Astrocyte (in vitro differentiated cells and primary cell): Measurements from ENCODE around the gene TRIM50. TPM values are rescaled to one million over a fixed set of nuclear protein-coding genes. Genes with fewer than 3 reads are reported as not detected.
"Not testable (repeated sequence)": the region's sequence is repeated elsewhere in the genome, so short reads cannot be mapped to it uniquely, and the experiment has no call there.

Experiments
- DNase-seq: peaks from one replicate; pipeline ENCODE4 v3.0.0-alpha.2; 2010; ENCODE audit warnings: low read depth
- FAIRE-seq: peaks from 2 replicates; lab custom pipeline; 2011; peaks lifted over from hg19 to GRCh38; lab: Jason Lieb, UNC
- H2AFZ ChIP-seq: 2 replicates; pipeline ENCODE4 v1.6.0; 2012; ENCODE audit warnings: low read depth, low read length, inconsistent platforms
- H3K27ac ChIP-seq: 2 replicates; pipeline ENCODE4 v1.5.1; 2011; ENCODE audit warnings: low read depth, low read length, inconsistent platforms
- H3K27me3 ChIP-seq: 2 replicates; pipeline ENCODE4 v1.6.0; 2011; ENCODE audit warnings: low read length, inconsistent platforms; ENCODE audit not compliant: insufficient read depth
- H3K36me3 ChIP-seq: 2 replicates; pipeline ENCODE4 v1.5.1; 2011; ENCODE audit warnings: low read length, inconsistent platforms; ENCODE audit not compliant: insufficient read depth
- H3K4me1 ChIP-seq: 2 replicates; pipeline ENCODE4 v1.5.1; 2011; ENCODE audit warnings: low read length, inconsistent platforms; ENCODE audit not compliant: insufficient read depth
- H3K4me2 ChIP-seq: 2 replicates; pipeline ENCODE4 v1.6.0; 2012; ENCODE audit warnings: low read length, inconsistent platforms
- H3K4me3 ChIP-seq: 2 replicates; pipeline ENCODE4 v1.5.1; 2011; ENCODE audit warnings: low read depth, mild to moderate bottlenecking, low read length, inconsistent platforms; ENCODE audit not compliant: insufficient read depth
- H3K79me2 ChIP-seq: 2 replicates; pipeline ENCODE4 v1.6.0; 2012; ENCODE audit warnings: mild to moderate bottlenecking, low read length, inconsistent platforms; ENCODE audit not compliant: insufficient read depth
- H3K9ac ChIP-seq: 2 replicates; pipeline ENCODE4 v1.6.0; 2012; ENCODE audit warnings: mild to moderate bottlenecking, low read length, inconsistent platforms
- H3K9me3 ChIP-seq: 2 replicates; pipeline ENCODE4 v1.5.1; 2012; ENCODE audit warnings: low read depth, mild to moderate bottlenecking, low read length, inconsistent platforms; ENCODE audit not compliant: insufficient read depth
- H4K20me1 ChIP-seq: 2 replicates; pipeline ENCODE4 v1.6.0; 2012; ENCODE audit warnings: low read length, inconsistent platforms; ENCODE audit not compliant: insufficient read depth
- H3K27ac Mint-ChIP-seq: one replicate; pipeline ENCODE4 v1.8.0; 2021; ENCODE audit warnings: mild to moderate bottlenecking, mixed read lengths; ENCODE audit not compliant: unreplicated experiment
- H3K27me3 Mint-ChIP-seq: one replicate; pipeline ENCODE4 v1.8.0; 2021; ENCODE audit warnings: low read depth, mixed read lengths; ENCODE audit not compliant: unreplicated experiment
- H3K36me3 Mint-ChIP-seq: one replicate; pipeline ENCODE4 v1.8.0; 2021; ENCODE audit warnings: low read depth, mixed read lengths; ENCODE audit not compliant: unreplicated experiment
- H3K4me1 Mint-ChIP-seq: one replicate; pipeline ENCODE4 v1.8.0; 2021; ENCODE audit warnings: low read depth, mixed read lengths; ENCODE audit not compliant: unreplicated experiment
- H3K4me3 Mint-ChIP-seq: one replicate; pipeline ENCODE4 v1.8.0; 2021; ENCODE audit warnings: mild to moderate bottlenecking, moderate library complexity, mixed read lengths; ENCODE audit not compliant: unreplicated experiment
- H3K9me3 Mint-ChIP-seq: one replicate; pipeline ENCODE4 v1.8.0; 2021; ENCODE audit warnings: mild to moderate bottlenecking, mixed read lengths; ENCODE audit not compliant: unreplicated experiment
- EZH2 ChIP-seq: IDR thresholded peaks from 2 replicates; pipeline ENCODE4 v1.6.1; 2012; ENCODE audit warnings: mild to moderate bottlenecking, low read length, inconsistent platforms; ENCODE audit not compliant: insufficient read depth
- total RNA-seq: library from RNA; stranded (reverse); gene quantifications from 2 replicates; pipeline ENCODE4 v1.2.1, GENCODE V29; 2021
- TF ChIP-seq, protein P1 (sequence below): IDR thresholded peaks from 2 replicates; pipeline ENCODE4 v1.5.1; 2011; ENCODE audit warnings: low read depth, mild to moderate bottlenecking, inconsistent platforms, low read length, moderate library complexity; ENCODE audit not compliant: insufficient read depth

The TRIM50 gene
- total RNA-seq, 1 donor from 2014 or later = not detected

DNA sequence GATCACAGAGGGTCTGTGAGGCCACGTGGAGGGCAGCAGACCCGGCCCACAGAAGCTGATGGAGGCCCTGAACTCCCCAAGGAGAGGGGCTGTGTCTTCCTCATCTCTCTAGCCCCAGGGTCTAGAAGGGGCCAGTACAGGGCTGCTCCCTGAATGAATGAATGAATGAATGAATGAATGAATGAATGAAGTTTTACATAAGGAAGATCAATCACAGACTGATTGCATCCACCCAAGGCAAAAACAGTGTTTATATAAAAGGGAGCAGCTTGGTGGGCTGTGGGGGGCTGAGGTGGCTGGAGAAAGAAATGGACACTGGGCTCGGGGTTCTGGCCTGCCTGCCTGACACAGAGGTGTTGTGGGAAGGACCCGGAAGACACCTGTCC is 14.4 kb downstream of the TRIM50 start:
- FAIRE-seq (no peak), DNase-seq (no peak)
- Histone ChIP-seq H3K4me1 (peaks cover 3% of the 10 kb centered on the region), H3K4me2 (no peak overlapping the region), H3K4me3 (no peak overlapping the region), H2AFZ (no peak overlapping the region), H3K36me3 (no peaks in the 10 kb centered on the region), H4K20me1 (no peaks in the 10 kb centered on the region), H3K9ac (no peak overlapping the region), H3K79me2 (no peaks in the 10 kb centered on the region), H3K9me3 (no peaks in the 10 kb centered on the region), H3K27ac (no peak overlapping the region), H3K27me3 (peaks cover 2% of the 10 kb centered on the region)
- H3K4me1 Mint-ChIP-seq = peaks cover 4% of the 10 kb centered on the region
- H3K36me3 Mint-ChIP-seq = no peaks in the 10 kb centered on the region
- TF ChIP-seq EZH2 = no peak
- TF ChIP-seq, protein P1, sequence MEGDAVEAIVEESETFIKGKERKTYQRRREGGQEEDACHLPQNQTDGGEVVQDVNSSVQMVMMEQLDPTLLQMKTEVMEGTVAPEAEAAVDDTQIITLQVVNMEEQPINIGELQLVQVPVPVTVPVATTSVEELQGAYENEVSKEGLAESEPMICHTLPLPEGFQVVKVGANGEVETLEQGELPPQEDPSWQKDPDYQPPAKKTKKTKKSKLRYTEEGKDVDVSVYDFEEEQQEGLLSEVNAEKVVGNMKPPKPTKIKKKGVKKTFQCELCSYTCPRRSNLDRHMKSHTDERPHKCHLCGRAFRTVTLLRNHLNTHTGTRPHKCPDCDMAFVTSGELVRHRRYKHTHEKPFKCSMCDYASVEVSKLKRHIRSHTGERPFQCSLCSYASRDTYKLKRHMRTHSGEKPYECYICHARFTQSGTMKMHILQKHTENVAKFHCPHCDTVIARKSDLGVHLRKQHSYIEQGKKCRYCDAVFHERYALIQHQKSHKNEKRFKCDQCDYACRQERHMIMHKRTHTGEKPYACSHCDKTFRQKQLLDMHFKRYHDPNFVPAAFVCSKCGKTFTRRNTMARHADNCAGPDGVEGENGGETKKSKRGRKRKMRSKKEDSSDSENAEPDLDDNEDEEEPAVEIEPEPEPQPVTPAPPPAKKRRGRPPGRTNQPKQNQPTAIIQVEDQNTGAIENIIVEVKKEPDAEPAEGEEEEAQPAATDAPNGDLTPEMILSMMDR = no peak
- no peak overlapping the region for H3K27ac Mint-ChIP-seq
- no peak overlapping the region for H3K4me3 Mint-ChIP-seq
- H3K27me3 Mint-ChIP-seq = peaks cover 2% of the 10 kb centered on the region
- H3K9me3 Mint-ChIP-seq = no peaks in the 10 kb centered on the region

DNA sequence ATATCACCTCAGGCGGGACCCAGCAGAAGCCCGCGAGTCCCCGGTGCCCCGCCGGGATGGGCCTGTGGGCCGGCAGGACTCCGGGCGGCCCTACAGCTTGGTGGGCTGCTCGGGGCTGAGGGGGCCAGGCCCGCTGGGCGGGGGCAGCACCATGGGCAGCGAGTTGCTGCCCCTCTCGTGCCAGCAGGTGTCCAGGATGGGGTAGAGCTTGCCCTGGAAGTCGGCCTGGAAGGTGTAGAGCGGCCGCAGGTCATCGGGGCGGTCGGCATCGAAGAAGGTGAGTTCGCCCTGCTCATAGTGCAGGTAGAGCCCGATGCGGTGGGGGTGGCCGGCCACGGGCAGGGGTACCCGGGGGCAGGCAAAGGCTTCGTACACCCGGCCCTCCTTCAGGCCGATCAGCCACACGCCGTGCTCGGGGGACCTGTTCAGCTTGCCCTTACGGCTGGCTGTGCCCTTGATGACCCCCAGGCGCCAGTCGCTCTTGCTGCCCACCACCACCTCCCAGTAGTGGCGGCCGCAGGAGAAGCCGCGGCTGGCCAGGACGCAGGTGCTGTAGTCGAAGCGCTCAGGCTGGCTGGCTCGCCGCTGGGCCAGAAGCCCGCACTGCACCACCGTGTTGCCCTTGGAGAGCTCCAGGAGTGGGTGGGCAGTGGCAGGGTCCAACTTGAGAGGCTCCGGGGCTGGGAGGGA is 14.9 kb downstream of the TRIM50 start:
- peaks cover 6% of the 10 kb centered on the region for H3K4me1 Mint-ChIP-seq
- no peaks in the 10 kb centered on the region for H4K20me1 ChIP-seq
- no peak overlapping the region for H3K27ac Mint-ChIP-seq

DNA sequence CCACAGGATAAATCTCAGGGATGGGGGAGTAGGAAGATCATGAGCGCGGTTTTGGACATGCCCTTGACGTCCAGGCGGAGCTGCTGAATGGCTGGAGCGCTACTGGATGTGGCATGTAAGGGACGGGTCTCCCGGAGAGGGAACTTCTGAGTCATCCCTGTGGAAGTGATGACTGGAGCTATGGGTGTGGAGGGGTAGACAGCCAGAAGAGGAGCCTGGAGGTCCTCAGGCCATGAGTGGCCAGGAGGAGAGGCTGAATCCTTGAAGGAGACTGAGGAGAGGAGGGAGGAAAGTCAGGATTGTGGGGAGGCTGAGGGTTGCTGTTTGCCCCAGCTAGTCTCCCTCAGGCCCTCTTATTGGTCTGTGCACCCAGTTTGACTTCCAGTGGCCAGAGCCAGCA is 16.5 kb downstream of the TRIM50 start:
- not testable (repeated sequence) for H3K9ac ChIP-seq, H3K4me3 Mint-ChIP-seq, H3K27me3 Mint-ChIP-seq, H3K79me2 ChIP-seq, H3K27ac ChIP-seq, H3K4me2 ChIP-seq, FAIRE-seq, H4K20me1 ChIP-seq, H3K27ac Mint-ChIP-seq, H3K36me3 ChIP-seq, H2AFZ ChIP-seq, H3K4me1 Mint-ChIP-seq, H3K4me3 ChIP-seq, H3K9me3 ChIP-seq, H3K27me3 ChIP-seq, H3K4me1 ChIP-seq, H3K36me3 Mint-ChIP-seq, H3K9me3 Mint-ChIP-seq
- peak; percentile 10 for DNase-seq

More for the DNA sequence above, 14.9 kb downstream of the TRIM50 start:
- peaks cover 2% of the 10 kb centered on the region for H3K27me3 Mint-ChIP-seq
- Histone ChIP-seq H3K9ac (no peak overlapping the region), H3K4me3 (no peak overlapping the region), H3K4me2 (no peak overlapping the region), H3K4me1 (peaks cover 3% of the 10 kb centered on the region), H3K79me2 (no peaks in the 10 kb centered on the region), H3K27me3 (peaks cover 2% of the 10 kb centered on the region), H3K27ac (no peak overlapping the region), H3K36me3 (no peaks in the 10 kb centered on the region), H3K9me3 (no peaks in the 10 kb centered on the region), H2AFZ (no peak overlapping the region)
- H3K4me3 Mint-ChIP-seq = no peak overlapping the region
- H3K9me3 Mint-ChIP-seq = no peaks in the 10 kb centered on the region
- peaks cover 2% of the 10 kb centered on the region for H3K36me3 Mint-ChIP-seq
- DNase-seq (no peak), FAIRE-seq (no peak)
- no peak for TF ChIP-seq EZH2
- TF ChIP-seq, protein P1 = no peak
